Psoas muscle (tissue), 8 donors: Measurements from ENCODE around the gene TPD52L1. TPM values are rescaled to one million over a fixed set of nuclear protein-coding genes. Genes with fewer than 3 reads are reported as not detected.

Experiments used
- ATAC-seq, 4 donors: fragments of 200-7000 bp; cut with Tn5 transposase; one replicate each; pipeline ENCODE4 v1.9.1; 2020; ENCODE audit warnings: moderate library complexity in 3 of 4, mild to moderate bottlenecking in 2 of 4
- DNase-seq, 2 donors: peaks; one replicate each; pipeline ENCODE4 v3.0.0-alpha.2; 2020
- H3K27ac ChIP-seq: fragments of 200-600 bp; one replicate; pipeline ENCODE4 v1.8.0; 2022
- H3K27me3 ChIP-seq, 3 donors: fragments of 200-600 bp in 1 of 3; one replicate each; pipeline versions ENCODE4 v1.6.1 to v1.8.0; 2013 to 2022; ENCODE audit warnings: low read length in 2 of 3, mild to moderate bottlenecking in 2 of 3, moderate library complexity in 1 of 3; ENCODE audit not compliant: insufficient read depth in 3 of 3
- H3K36me3 ChIP-seq, 2 donors: fragments of 200-600 bp in 1 of 2; one replicate each; pipeline versions ENCODE4 v1.6.1 to v1.8.0; 2013 to 2022; ENCODE audit warnings: low read depth in 1 of 2, mild to moderate bottlenecking in 1 of 2, moderate library complexity in 1 of 2; ENCODE audit not compliant: insufficient read depth in 1 of 2
- H3K4me1 ChIP-seq: fragments of 200-600 bp; one replicate; pipeline ENCODE4 v1.8.0; 2022
- H3K4me3 ChIP-seq: fragments of 200-600 bp; one replicate; pipeline ENCODE4 v1.8.0; 2022; ENCODE audit warnings: mild to moderate bottlenecking
- H3K9me3 ChIP-seq: fragments of 200-600 bp; one replicate; pipeline ENCODE4 v1.8.0; 2022
- CTCF ChIP-seq: fragments of 200-600 bp; IDR thresholded peaks from one replicate; pipeline ENCODE4 v1.8.0; 2022; ENCODE audit warnings: antibody characterized with exemption
- WGBS, 3 donors: extraction: QIAGEN DNeasy Blood & Tissue Kit; methylation state at CpG; one replicate each; pipeline versions ENCODE4 v1.1.6 to v1.1.7; 2013; 5-methylcytosine and 5-hydroxymethylcytosine counted together
- intact Hi-C, 2 donors: fragments of 100-400 bp; cut with DNase I; formaldehyde crosslinking; loops; one replicate each; pipeline versions ENCODE4 v1.11.0 to v1.14.2; 2022
- polyA plus RNA-seq, 3 donors: library from polyadenylated mRNA; stranded (reverse); fragments of 200-250 nt; gene quantifications; one replicate each; pipeline ENCODE4 v1.2.3, GENCODE V29; 2013
- total RNA-seq, 4 donors: library from RNA; stranded (reverse); fragmentation: NEBNext Ultra II Directional in 2 of 4; extraction: Animal tissue kit (Norgen Biotek cat#: 25700) in 2 of 4; gene quantifications; one replicate each; pipeline versions ENCODE4 v1.2.1 to v1.2.4, GENCODE V29; 2021 to 2023
- donor health status: healthy with polysubstance abuse.
- donor health status: DM: no; HTN: no; CAD: no; lungs with moderate emphysema.
- donor health status: Bipolar disorder and iron deficiency.
- donor health status: healthy.
- donor health status: DM: yes; HTN: yes; CAD: no.
- donor health status: DM: no; HTN: no; CAD: no.
- donor health status: DM: no; HTN: no; CAD: no.
- donor health status: DM: yes; HTN: yes; CAD: no.

The TPD52L1 gene
- total and polyA plus RNA-seq, 7 donors, result 51.8 to 150 (median 106) TPM

GRCh38 chr6:125132058-125132457, 21.5 kb upstream of the TPD52L1 start:
- Histone ChIP-seq H3K4me3 (no peak overlapping the region), H3K9me3 (no peaks in the 10 kb centered on the region), H3K27me3 (no peaks in the 10 kb centered on the region), H3K27ac (no peak overlapping the region), H3K36me3 (no peaks in the 10 kb centered on the region), H3K4me1 (no peaks in the 10 kb centered on the region)
- intact Hi-C loops, result no loop called here
- ATAC-seq (no peak), DNase-seq (no peak)
- WGBS, 3 donors, result 54 to 69% (median 58%) methylated on average over 1 of the region's 1 CpG
- no peak for TF ChIP-seq CTCF

- H3K36me3 ChIP-seq, result no peaks in the 10 kb centered on the region
- no peaks in the 10 kb centered on the region for H3K9me3 ChIP-seq
- H3K4me3 ChIP-seq, result no peak overlapping the region
- H3K27ac ChIP-seq, result no peak overlapping the region
- intact Hi-C loops, result no loop called here
- H3K4me1 ChIP-seq, result no peaks in the 10 kb centered on the region
- H3K27me3 ChIP-seq, result no peaks in the 10 kb centered on the region
- ATAC-seq (no peak), DNase-seq (no peak)
- no peak for TF ChIP-seq CTCF
- 89 to 92% (median 91%) methylated on average over 3 of the region's 3 CpGs for WGBS, 3 donors
Observed at GRCh38 chr6:125136378-125136777, 17.2 kb upstream of the TPD52L1 start.

- DNase-seq (no peak), ATAC-seq (no peak)
- no peaks in the 10 kb centered on the region for H3K27me3 ChIP-seq
- no peak for TF ChIP-seq CTCF
- WGBS, 3 donors, result 65 to 84% (median 80%) methylated on average over 2 of the region's 2 CpGs
- H3K4me1 ChIP-seq, result no peaks in the 10 kb centered on the region
- no peak overlapping the region for H3K4me3 ChIP-seq
- H3K9me3 ChIP-seq, result no peaks in the 10 kb centered on the region
- intact Hi-C loops, result no loop called here
- no peaks in the 10 kb centered on the region for H3K36me3 ChIP-seq
- no peak overlapping the region for H3K27ac ChIP-seq
Observed at GRCh38 chr6:125138083-125138482, 15.5 kb upstream of the TPD52L1 start.

GRCh38 chr6:125140808-125141207, 12.8 kb upstream of the TPD52L1 start:
- DNase-seq (no peak), ATAC-seq (no peak)
- no peaks in the 10 kb centered on the region for H3K36me3 ChIP-seq
- no peak overlapping the region for H3K4me3 ChIP-seq
- no peak overlapping the region for H3K27ac ChIP-seq
- no peaks in the 10 kb centered on the region for H3K9me3 ChIP-seq
- TF ChIP-seq CTCF, result no peak
- no peaks in the 10 kb centered on the region for H3K27me3 ChIP-seq
- no peaks in the 10 kb centered on the region for H3K4me1 ChIP-seq
- intact Hi-C loops, result no loop called here

GRCh38 chr6:125142618-125143017, 11.0 kb upstream of the TPD52L1 start:
- ATAC-seq (no peak), DNase-seq (no peak)

More at GRCh38 chr6:125142618-125143017, 11.0 kb upstream of the TPD52L1 start:
- intact Hi-C loops, result no loop called here
- no peak for TF ChIP-seq CTCF
- H3K27me3 ChIP-seq, result no peaks in the 10 kb centered on the region
- no peaks in the 10 kb centered on the region for H3K36me3 ChIP-seq
- no peaks in the 10 kb centered on the region for H3K4me1 ChIP-seq
- H3K4me3 ChIP-seq, result no peak overlapping the region
- H3K9me3 ChIP-seq, result no peaks in the 10 kb centered on the region
- no peak overlapping the region for H3K27ac ChIP-seq
- 55 to 71% (median 56%) methylated on average over 2 of the region's 2 CpGs for WGBS, 3 donors
